HG03442 (cell line): ENCODE data around the gene IKBKG.
"Not testable (repeated sequence)": the region's sequence is repeated elsewhere in the genome, so short reads cannot be mapped to it uniquely, and the experiment has no call there.

Experiments
- ATAC-seq: cut with Tn5 transposase; IDR thresholded peaks from one replicate; pipeline ENCODE4 v1.9.1; 2021; ENCODE audit warnings: mild to moderate bottlenecking, moderate library complexity; ENCODE audit not compliant: unreplicated experiment

The IKBKG gene

GRCh38 chrX:154558060-154558690, 10.8 kb downstream of the IKBKG start:
- not testable (repeated sequence) for ATAC-seq

- ATAC-seq: not testable (repeated sequence)
Measured at GRCh38 chrX:154558896-154559295, 11.5 kb downstream of the IKBKG start.

- not testable (repeated sequence) for ATAC-seq
Measured at GRCh38 chrX:154560326-154560725, 12.9 kb downstream of the IKBKG start.

- ATAC-seq: not testable (repeated sequence)
Measured at GRCh38 chrX:154562295-154562694, 14.9 kb downstream of the IKBKG start.

- not testable (repeated sequence) for ATAC-seq
Measured at GRCh38 chrX:154570361-154570760, 22.9 kb downstream of the IKBKG start.

- not testable (repeated sequence) for ATAC-seq
Measured at GRCh38 chrX:154573061-154573460, 25.6 kb downstream of the IKBKG start.

GRCh38 chrX:154575076-154575475, 27.7 kb downstream of the IKBKG start:
- ATAC-seq: not testable (repeated sequence)

GRCh38 chrX:154582994-154583393, 35.6 kb downstream of the IKBKG start:
- not testable (repeated sequence) for ATAC-seq

- ATAC-seq: not testable (repeated sequence)
Measured at GRCh38 chrX:154584585-154585183, 37.3 kb downstream of the IKBKG start, which contains the start of gene CTAG1A. CTAG1A (plus strand) TSS chrX:154585133; CDS start chrX:154585207, 74 bp downstream.

- not testable (repeated sequence) for ATAC-seq
Measured at GRCh38 chrX:154590415-154590814, 43.0 kb downstream of the IKBKG start.

- no peak for ATAC-seq
Measured at GRCh38 chrX:154592505-154592904, 45.1 kb downstream of the IKBKG start.

GRCh38 chrX:154593201-154593600, 45.8 kb downstream of the IKBKG start:
- ATAC-seq: no peak

- ATAC-seq: no peak
Measured at GRCh38 chrX:154594491-154594890, 47.1 kb downstream of the IKBKG start.

- ATAC-seq: no peak
Measured at GRCh38 chrX:154595559-154596249, 48.3 kb downstream of the IKBKG start.

GRCh38 chrX:154596290-154596929, 49.0 kb downstream of the IKBKG start:
- no peak for ATAC-seq

GRCh38 chrX:154597221-154597620, 49.8 kb downstream of the IKBKG start:
- ATAC-seq: no peak

GRCh38 chrX:154598656-154599055, 51.2 kb downstream of the IKBKG start:
- no peak for ATAC-seq

- no peak for ATAC-seq
Measured at GRCh38 chrX:154599531-154599930, 52.1 kb downstream of the IKBKG start.

- ATAC-seq: no peak
Measured at GRCh38 chrX:154600759-154601374, 53.4 kb downstream of the IKBKG start.

- no peak for ATAC-seq
Measured at GRCh38 chrX:154602226-154602625, 54.8 kb downstream of the IKBKG start.
